NCI-H128 (cell line): ENCODE results near the gene CAMSAP2.
"Not testable (repeated sequence)": the region's sequence is repeated elsewhere in the genome, so short reads cannot be mapped to it uniquely, and the experiment has no call there.

ENCODE experiments used
- DNase-seq: peaks from one replicate; lab custom pipeline; 2025; ENCODE audit not compliant: unreplicated experiment; lab: John Stamatoyannopoulos, UW

Gene CAMSAP2

GRCh38 chr1:200779326-200779725 lies 40.6 kb downstream of the CAMSAP2 start:
- DNase-seq: no peak

GRCh38 chr1:200780545-200781369 lies 42.1 kb downstream of the CAMSAP2 start:
- no peak for DNase-seq

- DNase-seq: no peak
Measured at GRCh38 chr1:200783926-200784325, 45.2 kb downstream of the CAMSAP2 start.

- DNase-seq: no peak
Measured at GRCh38 chr1:200784576-200784975, 45.9 kb downstream of the CAMSAP2 start.

GRCh38 chr1:200786788-200787187 lies 48.1 kb downstream of the CAMSAP2 start:
- DNase-seq: no peak

GRCh38 chr1:200787896-200788387 lies 49.2 kb downstream of the CAMSAP2 start:
- DNase-seq: no peak

GRCh38 chr1:200791012-200791411 lies 52.3 kb downstream of the CAMSAP2 start:
- DNase-seq: not testable (repeated sequence)

GRCh38 chr1:200793677-200794076 lies 55.0 kb downstream of the CAMSAP2 start:
- DNase-seq: no peak

GRCh38 chr1:200794506-200795065 lies 55.9 kb downstream of the CAMSAP2 start:
- no peak for DNase-seq

GRCh38 chr1:200795156-200795555 lies 56.5 kb downstream of the CAMSAP2 start:
- no peak for DNase-seq

GRCh38 chr1:200802042-200802441 lies 63.3 kb downstream of the CAMSAP2 start:
- DNase-seq: no peak

GRCh38 chr1:200802865-200803512 lies 64.3 kb downstream of the CAMSAP2 start:
- DNase-seq: peak; percentile 72

GRCh38 chr1:200805719-200806118 lies 67.0 kb downstream of the CAMSAP2 start:
- no peak for DNase-seq

- no peak for DNase-seq
Measured at GRCh38 chr1:200808846-200809245, 70.2 kb downstream of the CAMSAP2 start.

- no peak for DNase-seq
Measured at GRCh38 chr1:200811704-200812103, 73.0 kb downstream of the CAMSAP2 start.

GRCh38 chr1:200816624-200817224 lies 78.0 kb downstream of the CAMSAP2 start:
- DNase-seq: not testable (repeated sequence)

- no peak for DNase-seq
Measured at GRCh38 chr1:200818248-200818647, 79.6 kb downstream of the CAMSAP2 start.

GRCh38 chr1:200819726-200820125 lies 81.0 kb downstream of the CAMSAP2 start:
- no peak for DNase-seq

GRCh38 chr1:200831091-200831490 lies 92.4 kb downstream of the CAMSAP2 start:
- DNase-seq: no peak

- DNase-seq: no peak
Measured at GRCh38 chr1:200834383-200834782, 95.7 kb downstream of the CAMSAP2 start.

- no peak for DNase-seq
Measured at GRCh38 chr1:200836213-200836612, 97.5 kb downstream of the CAMSAP2 start.
